ENCODE results near the gene SAG. TPM values are rescaled to one million over a fixed set of nuclear protein-coding genes. Genes with fewer than 3 reads are reported as not detected.
A peak's percentile ranks its signal among the peaks of the same experiment; 100 is the strongest.

The SAG gene
- total RNA-seq, 1 donor from 2014 or later: not detected

DNA sequence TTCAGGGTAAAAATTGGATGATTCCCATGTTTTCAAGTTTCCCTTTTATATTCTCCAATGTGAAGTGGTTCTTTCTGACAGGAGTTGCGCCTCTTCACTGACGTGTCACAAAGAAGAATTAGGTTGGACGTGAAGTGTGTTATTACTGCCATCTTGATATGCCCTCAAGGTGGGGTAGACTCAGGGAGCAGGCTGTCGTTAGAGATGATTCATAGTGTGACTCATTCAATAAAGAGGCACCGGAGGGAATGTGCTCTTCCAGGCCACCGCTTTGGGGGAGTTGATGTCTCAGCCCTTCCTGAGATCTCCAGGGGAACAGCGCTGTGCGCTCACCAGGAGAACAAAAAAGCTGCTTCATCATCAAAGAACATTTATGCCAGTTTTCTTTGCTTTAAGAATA lies 43.1 kb downstream of the SAG start:
- intact Hi-C loops (cut with micrococcal nuclease): loop anchor here (10.0 kb wide), 1 partner anchor 94 kb away; no protein-coding TSS in a partner anchor
- DNase-seq: no peak
- no peak for ATAC-seq

DNA sequence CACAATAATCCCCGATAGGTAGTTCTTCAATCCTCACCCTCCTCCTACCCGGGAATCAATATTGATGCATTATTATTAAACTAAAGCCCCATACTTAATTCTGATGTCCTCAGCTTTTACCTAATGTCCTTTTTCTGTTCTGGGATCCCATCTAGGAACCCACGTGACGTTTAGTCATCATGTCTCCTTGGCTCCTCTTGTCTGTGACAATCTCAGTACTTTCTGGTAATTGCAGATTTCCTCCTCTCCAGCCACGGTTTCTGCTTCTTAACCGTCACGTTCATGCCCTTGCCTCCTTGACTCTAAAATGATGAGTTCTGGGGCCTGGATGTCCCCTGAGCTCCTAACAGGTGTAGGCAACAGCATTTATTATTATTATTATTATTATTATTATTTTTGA lies 43.8 kb downstream of the SAG start:
- ATAC-seq (no peak), DNase-seq (no peak)
- intact Hi-C loops (cut with micrococcal nuclease): loop anchor here (10.0 kb wide), 1 partner anchor 93 kb away; no protein-coding TSS in a partner anchor

- ATAC-seq: no peak
- intact Hi-C loops (cut with micrococcal nuclease): loop anchor here (10.0 kb wide), 1 partner anchor 93 kb away; no protein-coding TSS in a partner anchor
- DNase-seq: no peak
Observed at GRCh38 chr2:233352141-233352842, 44.7 kb downstream of the SAG start.

GRCh38 chr2:233353101-233353768 lies 45.6 kb downstream of the SAG start:
- ATAC-seq: peak; percentile 3
- intact Hi-C loops (cut with micrococcal nuclease): loop anchor here (10.0 kb wide), 1 partner anchor 92 kb away; no protein-coding TSS in a partner anchor
- DNase-seq: peak; percentile 49

DNA sequence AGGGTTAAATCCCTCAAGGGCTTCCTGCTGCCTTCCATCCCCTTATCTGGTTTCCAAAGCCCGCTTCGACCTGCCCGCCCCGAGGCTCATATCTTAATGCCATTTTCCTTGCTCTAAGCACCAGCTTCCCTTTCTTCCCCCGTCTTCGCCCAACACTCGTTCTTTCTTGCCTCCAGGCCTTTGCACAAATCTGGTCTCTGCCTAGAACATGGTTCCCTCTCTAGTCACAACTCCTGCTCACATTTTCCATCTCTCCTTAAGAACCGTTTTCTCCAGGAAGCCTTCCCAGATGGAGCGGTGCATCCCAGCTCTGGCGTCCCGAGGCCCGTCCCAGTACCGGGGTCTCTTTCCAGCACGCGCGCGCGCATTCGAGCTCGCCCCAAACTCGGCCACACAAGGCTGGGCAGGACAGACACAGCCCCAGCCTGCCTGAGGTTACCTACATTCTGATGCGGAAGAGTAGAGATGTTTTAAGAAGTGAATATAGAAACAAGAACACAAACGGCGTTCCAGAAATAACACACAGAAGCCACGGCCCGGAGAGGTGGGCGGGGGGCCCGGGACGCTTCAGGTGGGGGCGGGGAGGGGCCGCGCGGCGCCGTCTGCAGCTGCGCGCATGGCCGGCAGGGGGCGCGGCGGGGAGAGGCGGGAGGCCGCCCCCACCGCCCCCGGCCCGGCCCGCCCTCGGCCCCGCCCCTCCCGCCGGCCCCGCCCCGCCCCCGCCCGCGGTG lies 46.3 kb downstream of the SAG start, which contains the start of gene DGKD:
DGKD (plus strand) TSS at position 726 of the 731 bp plus-strand sequence. CDS start 25 bp downstream, outside the sequence.
- DNase-seq (peak; percentile 83), ATAC-seq (peak; percentile 82)
- intact Hi-C loops (cut with micrococcal nuclease): loop anchor here (10.0 kb wide), 1 partner anchor 91 kb away; no protein-coding TSS in a partner anchor

- intact Hi-C loops (cut with micrococcal nuclease): loop anchor here (10.0 kb wide), 1 partner anchor 90 kb away; no protein-coding TSS in a partner anchor
- DNase-seq: no peak
- ATAC-seq: no peak
Observed at GRCh38 chr2:233354500-233354924, 46.9 kb downstream of the SAG start.

- ATAC-seq: no peak
- intact Hi-C loops (cut with micrococcal nuclease): loop anchor here (10.0 kb wide), 1 partner anchor 90 kb away; no protein-coding TSS in a partner anchor
- DNase-seq: peak; percentile 48
Observed at GRCh38 chr2:233354971-233355574, 47.5 kb downstream of the SAG start.

GRCh38 chr2:233355916-233356315 lies 48.3 kb downstream of the SAG start:
- intact Hi-C loops (cut with micrococcal nuclease): loop anchor here (10.0 kb wide), 1 partner anchor 89 kb away; no protein-coding TSS in a partner anchor
- ATAC-seq (no peak), DNase-seq (no peak)

GRCh38 chr2:233356546-233357308 lies 49.1 kb downstream of the SAG start:
- intact Hi-C loops (cut with micrococcal nuclease): loop anchor here (10.0 kb wide), 1 partner anchor 88 kb away; no protein-coding TSS in a partner anchor
- DNase-seq: no peak

DNA sequence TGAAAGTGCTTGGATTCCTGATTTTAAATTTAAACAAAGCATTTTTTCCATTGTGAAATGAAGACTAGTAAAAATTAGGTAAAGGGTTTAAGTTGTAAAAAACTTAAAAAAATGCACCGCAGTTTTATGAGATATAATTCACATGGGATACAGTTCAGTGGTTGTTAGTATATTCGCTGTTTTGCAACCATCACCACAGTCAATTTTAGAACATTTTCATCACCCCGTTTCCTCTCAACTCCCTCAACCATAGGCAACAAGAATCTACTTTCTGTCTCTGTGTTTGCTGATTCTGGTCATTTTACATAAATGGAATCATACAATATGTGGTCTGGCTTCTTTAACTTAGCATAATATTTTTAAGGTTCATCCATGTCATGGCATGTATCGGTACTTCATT lies 50.7 kb downstream of the SAG start:
- ATAC-seq (no peak), DNase-seq (no peak)
- intact Hi-C loops (cut with micrococcal nuclease): loop anchor here (10.0 kb wide), 1 partner anchor 86 kb away; no protein-coding TSS in a partner anchor

More at GRCh38 chr2:233356546-233357308, 49.1 kb downstream of the SAG start:
- ATAC-seq: no peak

- intact Hi-C loops (cut with micrococcal nuclease): loop anchor here (10.0 kb wide), 1 partner anchor 86 kb away; no protein-coding TSS in a partner anchor
- ATAC-seq: no peak
Observed at GRCh38 chr2:233358947-233359346, 51.3 kb downstream of the SAG start.

DNA sequence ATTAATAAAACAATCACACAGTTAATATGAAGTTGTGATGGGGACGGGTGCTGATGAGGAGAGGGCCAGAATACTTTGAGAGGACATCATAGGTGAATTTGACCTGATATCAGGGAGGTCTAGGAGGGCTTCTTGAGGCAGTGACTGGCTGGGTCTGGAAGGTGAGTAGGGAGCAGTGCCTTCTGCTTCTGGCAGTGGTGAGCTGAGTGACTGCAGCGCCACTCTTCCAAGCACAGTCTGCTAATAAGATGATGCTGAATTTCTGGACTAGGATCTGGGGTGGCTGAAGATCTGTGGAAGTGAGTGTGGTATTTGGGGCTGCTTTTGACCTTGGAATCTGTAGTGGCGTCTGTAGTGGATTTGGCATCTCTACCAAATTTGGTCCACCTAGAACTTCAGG lies 52.2 kb downstream of the SAG start:
- ATAC-seq (no peak), DNase-seq (no peak)
- intact Hi-C loops (cut with micrococcal nuclease): loop anchor here (10.0 kb wide), 1 partner anchor 85 kb away; no protein-coding TSS in a partner anchor

More at GRCh38 chr2:233358947-233359346, 51.3 kb downstream of the SAG start:
- no peak for DNase-seq

DNA sequence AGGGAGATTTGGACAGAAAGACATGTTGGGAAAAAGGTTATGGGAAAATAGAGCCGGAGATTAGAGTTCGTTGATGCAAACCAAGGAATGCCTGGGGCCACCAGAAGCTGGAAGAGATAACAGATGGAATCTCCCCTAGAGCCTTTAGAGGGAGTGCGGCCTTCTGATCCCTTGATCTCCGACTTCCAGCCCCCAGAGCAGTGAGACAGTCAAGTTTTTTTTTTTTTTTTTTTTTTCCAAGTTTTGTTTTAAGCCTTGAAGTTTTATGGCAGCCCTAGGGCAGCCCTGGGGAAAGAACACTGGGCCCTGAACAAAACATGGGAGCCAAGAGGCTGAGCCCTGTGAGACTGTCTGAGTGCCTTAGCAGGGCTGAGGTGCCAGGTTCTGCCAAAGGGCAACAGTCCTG lies 53.2 kb downstream of the SAG start:
- ATAC-seq: peak; percentile 44
- no peak for DNase-seq
- intact Hi-C loops (cut with micrococcal nuclease): no loop called here

DNA sequence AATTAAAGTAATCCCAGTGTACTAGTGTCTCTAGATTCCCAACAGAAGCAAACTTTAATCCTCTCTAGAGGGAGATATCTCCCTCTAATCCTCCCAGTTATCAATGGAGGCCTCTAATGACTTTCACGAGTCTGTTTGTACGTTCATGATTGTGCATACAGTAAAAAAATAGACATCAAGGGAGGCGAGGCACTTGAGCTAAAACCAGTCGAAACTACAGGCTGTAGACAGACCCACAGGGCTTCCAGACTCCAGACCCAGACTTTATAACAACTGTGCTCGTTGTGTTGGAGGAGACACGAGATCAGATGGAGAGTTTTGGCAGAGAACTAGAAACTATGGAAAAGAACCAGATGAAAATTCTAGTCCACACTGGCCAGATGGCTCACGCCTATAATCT lies 53.7 kb downstream of the SAG start:
- intact Hi-C loops (cut with micrococcal nuclease): no loop called here
- ATAC-seq (peak; percentile 47), DNase-seq (no peak)

DNA sequence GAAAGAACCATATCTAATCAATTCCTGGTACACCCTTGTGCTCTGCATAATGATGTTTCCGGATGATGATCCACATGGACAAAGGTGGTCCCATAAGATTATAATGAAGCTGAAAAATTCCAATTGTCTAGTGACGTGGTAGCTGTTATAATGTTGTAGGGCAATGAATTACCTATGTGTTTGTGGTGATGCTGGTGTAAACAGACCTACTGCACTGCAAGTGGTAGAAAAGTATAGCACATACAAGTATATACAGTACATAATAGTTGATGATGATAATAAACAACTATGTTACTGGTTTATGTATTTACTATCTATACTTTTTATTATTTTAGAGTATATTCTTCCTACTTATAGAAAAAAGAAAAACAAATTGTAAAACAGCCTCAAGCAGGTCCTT lies 55.1 kb downstream of the SAG start:
- ATAC-seq: no peak
- no peak for DNase-seq
- intact Hi-C loops (cut with micrococcal nuclease): no loop called here

- no peak for ATAC-seq
- no peak for DNase-seq
- intact Hi-C loops (cut with micrococcal nuclease): no loop called here
Observed at GRCh38 chr2:233363744-233364235, 56.2 kb downstream of the SAG start.

DNA sequence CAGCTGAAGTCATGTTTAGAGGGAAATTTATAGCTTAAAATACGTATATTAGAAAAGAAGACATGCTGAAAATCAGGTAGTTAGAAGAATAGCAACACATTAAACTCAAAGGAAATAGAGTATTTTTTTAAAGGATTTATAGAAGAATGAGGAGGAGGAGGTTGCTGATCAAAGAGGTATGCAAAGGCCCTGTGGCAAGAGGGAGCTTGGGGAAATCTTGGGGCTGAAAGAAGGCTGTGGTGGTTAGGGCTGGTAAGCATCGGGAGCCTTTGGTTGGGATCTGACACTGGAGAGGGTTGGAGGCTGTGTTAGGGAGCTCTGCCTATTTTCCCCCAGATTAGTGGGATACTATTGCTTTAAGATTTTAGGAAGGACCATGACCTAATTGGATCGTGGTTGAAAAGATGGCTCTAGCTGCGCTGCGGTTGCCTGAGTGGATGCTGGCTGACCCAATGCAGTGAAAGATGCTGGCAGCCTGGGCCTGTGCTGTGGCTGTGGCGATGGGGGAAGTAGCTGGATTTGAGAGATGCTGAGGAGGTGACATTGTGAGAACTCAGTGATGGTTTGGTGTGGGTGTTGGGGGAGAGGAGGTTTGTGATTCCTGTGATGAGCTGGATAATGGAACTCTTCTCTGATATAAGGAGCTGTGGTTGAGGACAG lies 58.4 kb downstream of the SAG start:
- DNase-seq: no peak
- intact Hi-C loops (cut with micrococcal nuclease): no loop called here

More for the DNA sequence above, 58.4 kb downstream of the SAG start:
- ATAC-seq: no peak

Measured in left ventricle myocardium superior (tissue), 1 donor.